Uterus (tissue), 2 donors: ENCODE data around the gene NPEPPS.

Experiments used
- CTCF ChIP-seq, 4 experiments: fragments of 200-600 bp in 2 of 4; fragments of 450-650 bp in 2 of 4; sonication (generic) in 2 of 4; IDR thresholded peaks; one replicate each; pipeline ENCODE4 v1.5.1; 2016 to 2019; ENCODE audit warnings: antibody characterized with exemption in 4 of 4, mild to moderate bottlenecking in 2 of 4, moderate library complexity in 1 of 4
- POLR2A ChIP-seq, 2 donors: fragments of 450-650 bp; IDR thresholded peaks; one replicate each; pipeline ENCODE4 v1.6.1; 2016; ENCODE audit warnings: antibody characterized with exemption in 2 of 2, mild to moderate bottlenecking in 1 of 2, moderate library complexity in 1 of 2

DNA sequence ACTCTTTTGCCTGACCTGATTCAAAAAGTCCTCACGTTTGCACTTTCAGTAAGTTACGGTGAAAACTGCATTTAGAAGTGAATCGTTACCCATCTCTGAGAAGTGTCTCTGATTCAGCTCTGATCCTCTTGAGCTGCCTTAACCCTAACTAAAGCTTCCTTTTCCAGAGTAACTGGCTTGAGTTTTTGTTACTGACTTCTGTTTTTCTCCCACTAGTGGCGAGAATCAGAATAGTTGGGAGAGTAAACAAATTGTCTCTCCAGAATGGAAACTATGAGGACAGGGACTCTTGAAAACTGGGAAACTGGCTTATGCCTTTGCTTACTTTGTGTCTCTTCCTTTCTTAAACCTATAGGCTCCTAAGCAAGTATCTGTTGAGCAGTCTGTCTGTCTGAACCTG, 87.5 kb downstream of the NPEPPS start:
- no peak for TF ChIP-seq CTCF (IDR thresholded peaks at IDR 0.05)
- no peak for TF ChIP-seq POLR2A (IDR thresholded peaks at IDR 0.05)
